Mucosa of rectum (tissue), 2 donors: Measurements from ENCODE around the gene FAM117A.
"Not testable (repeated sequence)": the region's sequence is repeated elsewhere in the genome, so short reads cannot be mapped to it uniquely, and the experiment has no call there.

Source experiments
- H3K27ac ChIP-seq, 2 donors: one replicate each; pipeline ENCODE4 v1.7.0; 2013; ENCODE audit warnings: inconsistent platforms in 2 of 2, low read depth in 2 of 2, low read length in 2 of 2
- H3K27me3 ChIP-seq, 2 donors: one replicate each; pipeline ENCODE4 v1.7.0; 2013; ENCODE audit warnings: low read length in 2 of 2; ENCODE audit not compliant: control insufficient read depth in 2 of 2, insufficient read depth in 2 of 2
- H3K36me3 ChIP-seq, 2 donors: one replicate each; pipeline ENCODE4 v1.7.0; 2013; ENCODE audit warnings: low read length in 2 of 2; ENCODE audit not compliant: control insufficient read depth in 2 of 2, insufficient read depth in 2 of 2
- H3K4me1 ChIP-seq, 2 donors: one replicate each; pipeline ENCODE4 v1.7.0; 2013; ENCODE audit warnings: low read length in 2 of 2, mild to moderate bottlenecking in 1 of 2; ENCODE audit not compliant: control insufficient read depth in 2 of 2, insufficient read depth in 2 of 2
- H3K4me3 ChIP-seq, 2 donors: one replicate each; pipeline ENCODE4 v1.7.0; 2013; ENCODE audit warnings: low read length in 2 of 2
- H3K9ac ChIP-seq, 2 donors: one replicate each; pipeline ENCODE4 v1.7.0; 2013; ENCODE audit warnings: low read length in 2 of 2, low read depth in 1 of 2, mild to moderate bottlenecking in 1 of 2
- H3K9me3 ChIP-seq, 2 donors: one replicate each; pipeline ENCODE4 v1.7.0; 2013; ENCODE audit warnings: low read length in 2 of 2; ENCODE audit not compliant: control insufficient read depth in 2 of 2
- donor health status: healthy.
- donor health status: Normal muscosa, but diverticular disease.

The FAM117A gene

GRCh38 chr17:49727380-49727779 is 36.6 kb downstream of the FAM117A start:
- H3K27me3 ChIP-seq, result no peaks in the 10 kb centered on the region
- peaks cover 2 to 4% of the 10 kb centered on the region in 2 donors for H3K36me3 ChIP-seq
- peaks cover 8 to 9% of the 10 kb centered on the region in 2 donors for H3K4me1 ChIP-seq
- H3K9me3 ChIP-seq, result no peaks in the 10 kb centered on the region
- no peak overlapping the region for H3K27ac ChIP-seq
- H3K9ac ChIP-seq, result no peak overlapping the region
- H3K4me3 ChIP-seq, result no peak overlapping the region

GRCh38 chr17:49725452-49726130 is 38.3 kb downstream of the FAM117A start:
- Histone ChIP-seq H3K4me3 (no peak overlapping the region), H3K4me1 (peaks cover 5 to 7% of the 10 kb centered on the region in 2 donors), H3K9me3 (no peaks in the 10 kb centered on the region), H3K36me3 (peaks cover 2 to 8% of the 10 kb centered on the region in 2 donors), H3K27ac (no peak overlapping the region), H3K9ac (no peak overlapping the region), H3K27me3 (no peaks in the 10 kb centered on the region)

- H3K4me1 ChIP-seq, H3K27me3 ChIP-seq, H3K9me3 ChIP-seq, H3K4me3 ChIP-seq, H3K9ac ChIP-seq: not testable (repeated sequence)
- Histone ChIP-seq H3K27ac (peak overlapping the region in 1 of 2 donors; percentile 12), H3K36me3 (peaks cover 7 to 16% of the 10 kb centered on the region in 2 donors)
Measured at GRCh38 chr17:49724552-49724951, 39.4 kb downstream of the FAM117A start.

DNA sequence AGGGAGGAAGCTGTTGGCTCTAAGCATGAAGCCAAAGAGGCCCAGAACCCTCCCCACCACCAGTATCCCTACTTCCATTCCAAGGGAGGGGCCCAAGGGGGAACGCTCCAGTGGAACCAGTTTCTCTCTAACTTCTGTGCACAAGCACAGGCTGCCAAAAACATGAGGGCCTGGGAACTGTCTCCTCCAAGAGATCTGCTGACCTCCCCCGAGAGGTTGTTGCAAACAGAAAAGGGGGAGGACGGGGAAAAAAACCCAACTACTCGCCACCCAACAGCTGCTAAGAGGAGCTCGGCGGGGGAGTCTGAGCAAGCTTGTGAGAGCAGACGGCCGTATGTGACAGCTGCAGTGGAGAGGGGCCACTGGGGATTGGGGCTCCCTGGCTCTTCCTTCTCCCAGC is 40.5 kb downstream of the FAM117A start:
- H3K9ac ChIP-seq, result no peak overlapping the region
- H3K9me3 ChIP-seq, result no peaks in the 10 kb centered on the region
- H3K4me1 ChIP-seq, result peaks cover 0 to 5% of the 10 kb centered on the region in 2 donors
- H3K36me3 ChIP-seq, result peaks cover 12 to 20% of the 10 kb centered on the region in 2 donors
- H3K27ac ChIP-seq, result peak overlapping the region; percentile 4 to 68
- no peaks in the 10 kb centered on the region for H3K27me3 ChIP-seq
- no peak overlapping the region for H3K4me3 ChIP-seq

DNA sequence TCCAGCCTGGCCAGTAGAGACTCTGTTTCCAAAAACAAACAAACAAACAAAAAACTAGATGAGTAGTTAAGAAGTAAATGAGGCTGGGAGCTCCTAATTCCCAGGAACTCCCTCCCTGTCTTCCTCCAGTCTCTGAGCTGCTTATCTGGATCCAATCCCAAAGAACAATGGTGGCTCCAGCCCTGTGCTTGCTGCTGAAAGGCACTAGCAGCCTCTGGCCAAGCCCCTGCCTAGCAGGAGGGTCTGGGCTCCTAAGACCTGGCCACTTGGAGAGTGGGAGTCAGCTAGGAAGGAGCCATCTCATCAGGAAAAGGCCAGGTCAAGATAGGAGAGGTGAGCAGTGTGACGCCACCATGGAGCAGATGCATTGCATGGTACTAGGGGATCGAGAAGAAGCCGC is 41.9 kb downstream of the FAM117A start:
- Histone ChIP-seq H3K9ac (no peak overlapping the region), H3K27ac (no peak overlapping the region), H3K9me3 (no peaks in the 10 kb centered on the region), H3K36me3 (peaks cover 22 to 32% of the 10 kb centered on the region in 2 donors), H3K27me3 (no peaks in the 10 kb centered on the region), H3K4me1 (peaks cover 0 to 5% of the 10 kb centered on the region in 2 donors), H3K4me3 (no peak overlapping the region)

- Histone ChIP-seq H3K4me3 (no peak overlapping the region), H3K9ac (no peak overlapping the region), H3K9me3 (no peaks in the 10 kb centered on the region), H3K4me1 (no peaks in the 10 kb centered on the region), H3K36me3 (peaks cover 40 to 55% of the 10 kb centered on the region in 2 donors), H3K27me3 (no peaks in the 10 kb centered on the region), H3K27ac (no peak overlapping the region)
Measured at GRCh38 chr17:49717371-49717861, 46.5 kb downstream of the FAM117A start.

DNA sequence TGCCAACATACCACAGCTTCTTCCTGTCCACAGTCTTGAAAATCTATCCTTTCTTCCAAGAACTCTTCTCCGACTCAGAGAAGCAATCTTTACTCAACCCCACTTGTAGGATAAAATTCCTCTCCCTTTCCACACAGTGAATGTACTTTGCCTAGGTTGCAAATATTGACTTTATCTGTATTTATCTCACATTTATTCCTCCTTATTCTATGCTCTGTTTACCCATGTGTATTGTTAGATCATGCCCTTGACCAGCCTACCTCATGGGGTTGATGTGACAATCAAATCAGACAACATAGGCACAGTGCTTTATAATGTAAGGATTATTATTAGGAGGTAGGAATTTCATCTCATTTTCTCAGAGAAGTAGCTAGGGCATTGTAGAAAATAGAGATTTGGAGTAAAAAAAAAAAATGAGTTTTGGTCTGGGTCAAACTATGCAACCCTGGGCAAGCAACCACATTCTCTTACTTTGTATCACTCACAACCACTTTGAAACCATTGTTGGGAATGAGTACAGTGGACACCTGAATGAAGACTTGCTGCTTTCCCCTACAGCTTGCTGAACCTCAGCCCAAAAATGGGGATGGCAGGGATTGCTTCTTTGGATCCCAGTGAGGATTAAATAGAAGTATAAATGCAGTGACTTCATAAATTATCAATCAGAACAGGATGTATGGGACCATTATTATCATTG is 47.1 kb downstream of the FAM117A start:
- no peaks in the 10 kb centered on the region for H3K4me1 ChIP-seq
- no peaks in the 10 kb centered on the region for H3K9me3 ChIP-seq
- no peak overlapping the region for H3K9ac ChIP-seq
- H3K27ac ChIP-seq, result no peak overlapping the region
- no peaks in the 10 kb centered on the region for H3K27me3 ChIP-seq
- H3K36me3 ChIP-seq, result peaks cover 40 to 50% of the 10 kb centered on the region in 2 donors
- no peak overlapping the region for H3K4me3 ChIP-seq

DNA sequence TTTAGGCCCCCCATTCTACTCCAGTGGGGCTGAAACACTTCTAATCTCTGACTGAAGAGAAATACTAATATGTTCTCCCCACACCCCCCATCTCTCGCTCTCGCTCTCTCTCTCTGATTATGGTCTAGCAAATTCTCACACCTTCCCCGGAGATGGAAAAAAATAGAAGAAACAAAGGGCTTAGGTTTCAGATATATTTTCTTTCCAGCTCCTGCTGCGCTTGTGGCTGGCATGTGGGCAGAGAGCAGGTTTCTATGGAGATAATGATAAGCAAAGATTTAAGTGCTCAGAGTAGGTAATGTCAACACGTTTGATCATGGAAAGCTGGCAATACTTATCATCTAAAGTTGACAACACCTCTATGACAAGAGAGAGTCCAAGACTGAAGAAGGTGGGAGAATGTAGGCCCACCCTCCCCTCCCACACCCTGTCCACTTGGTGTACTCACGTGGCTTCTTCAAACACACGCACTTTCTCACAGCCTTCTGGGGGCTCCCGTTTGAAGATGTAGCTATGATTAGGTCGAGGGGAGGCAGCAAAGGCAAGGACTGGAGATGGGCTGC is 48.1 kb downstream of the FAM117A start:
- Histone ChIP-seq H3K4me1 (no peaks in the 10 kb centered on the region), H3K36me3 (peaks cover 40 to 51% of the 10 kb centered on the region in 2 donors), H3K27ac (peak overlapping the region in 1 of 2 donors; percentile 23), H3K9me3 (no peaks in the 10 kb centered on the region), H3K4me3 (no peak overlapping the region), H3K27me3 (no peaks in the 10 kb centered on the region), H3K9ac (no peak overlapping the region)

GRCh38 chr17:49715216-49715615 is 48.7 kb downstream of the FAM117A start:
- no peak overlapping the region for H3K4me3 ChIP-seq
- no peaks in the 10 kb centered on the region for H3K9me3 ChIP-seq
- no peaks in the 10 kb centered on the region for H3K27me3 ChIP-seq
- peaks cover 40 to 52% of the 10 kb centered on the region in 2 donors for H3K36me3 ChIP-seq
- peak overlapping the region in 1 of 2 donors; percentile 23 for H3K27ac ChIP-seq
- H3K4me1 ChIP-seq, result no peaks in the 10 kb centered on the region
- H3K9ac ChIP-seq, result no peak overlapping the region
